Measurements from ENCODE around the gene E2F8. TPM values are rescaled to one million over a fixed set of nuclear protein-coding genes. Genes with fewer than 3 reads are reported as not detected.

Gene E2F8
- total RNA-seq, 4 donors from 2014 or later = 0.07 TPM; not detected in 3

- Histone ChIP-seq H3K9me3 (no peaks in the 10 kb centered on the region), H3K36me3 (no peaks in the 10 kb centered on the region), H3K4me1 (no peaks in the 10 kb centered on the region), H3K27me3 (no peaks in the 10 kb centered on the region), H3K27ac (no peak overlapping the region), H3K4me3 (no peak overlapping the region)
- no peak for ATAC-seq
- TF ChIP-seq POLR2AphosphoS5 (IDR thresholded peaks at IDR 0.05) (no peak), CTCF (IDR thresholded peaks at IDR 0.05) (no peak), POLR2A (IDR thresholded peaks at IDR 0.05) (no peak), EP300 (IDR thresholded peaks at IDR 0.05) (no peak)
- 48 to 50% methylated on average over 2 to 3 of the region's 5 CpGs for WGBS, 2 donors (ENCODE audit: low coverage in 1 of 2)
Observed at GRCh38 chr11:19187114-19187832, 53.5 kb downstream of the E2F8 start.

- no peak for ATAC-seq
- H3K27me3 ChIP-seq = no peaks in the 10 kb centered on the region
- H3K4me3 ChIP-seq = no peak overlapping the region
Observed at GRCh38 chr11:19185516-19186052, 55.2 kb downstream of the E2F8 start.

GRCh38 chr11:19185036-19185435 lies 55.7 kb downstream of the E2F8 start:
- Histone ChIP-seq H3K4me3 (no peak overlapping the region), H3K27ac (no peak overlapping the region), H3K27me3 (no peaks in the 10 kb centered on the region), H3K4me1 (no peaks in the 10 kb centered on the region), H3K9me3 (no peaks in the 10 kb centered on the region), H3K36me3 (no peaks in the 10 kb centered on the region)
- TF ChIP-seq POLR2AphosphoS5 (IDR thresholded peaks at IDR 0.05) = no peak
- no peak for TF ChIP-seq POLR2A (IDR thresholded peaks at IDR 0.05)
- no peak for TF ChIP-seq CTCF (IDR thresholded peaks at IDR 0.05)
- TF ChIP-seq EP300 (IDR thresholded peaks at IDR 0.05) = no peak
- no peak for ATAC-seq
- WGBS, 2 donors (ENCODE audit: low coverage in 1 of 2) = 11 to 33% methylated on average over 1 of the region's 2 CpGs

More at GRCh38 chr11:19185516-19186052, 55.2 kb downstream of the E2F8 start:
- TF ChIP-seq POLR2AphosphoS5 (IDR thresholded peaks at IDR 0.05) (no peak), CTCF (IDR thresholded peaks at IDR 0.05) (no peak), POLR2A (IDR thresholded peaks at IDR 0.05) (no peak), EP300 (IDR thresholded peaks at IDR 0.05) (no peak)
- Histone ChIP-seq H3K9me3 (no peaks in the 10 kb centered on the region), H3K27ac (no peak overlapping the region), H3K4me1 (no peaks in the 10 kb centered on the region), H3K36me3 (no peaks in the 10 kb centered on the region)
- WGBS, 2 donors (ENCODE audit: low coverage in 1 of 2) = 67 to 69% methylated on average over 5 to 6 of the region's 6 CpGs

GRCh38 chr11:19183646-19184045 lies 57.1 kb downstream of the E2F8 start:
- Histone ChIP-seq H3K36me3 (no peaks in the 10 kb centered on the region), H3K4me3 (no peak overlapping the region), H3K9me3 (no peaks in the 10 kb centered on the region), H3K4me1 (no peaks in the 10 kb centered on the region), H3K27me3 (no peaks in the 10 kb centered on the region), H3K27ac (no peak overlapping the region)
- ATAC-seq = no peak
- no peak for TF ChIP-seq POLR2A (IDR thresholded peaks at IDR 0.05)
- no peak for TF ChIP-seq CTCF (IDR thresholded peaks at IDR 0.05)
- no peak for TF ChIP-seq POLR2AphosphoS5 (IDR thresholded peaks at IDR 0.05)
- no peak for TF ChIP-seq EP300 (IDR thresholded peaks at IDR 0.05)
- WGBS, 2 donors (ENCODE audit: low coverage in 1 of 2) = 62 to 71% methylated on average over 2 to 4 of the region's 7 CpGs
